IPS DF 6.9 (cell line): ENCODE results near the gene PCDHB5.
"Not testable (repeated sequence)": the region's sequence is repeated elsewhere in the genome, so short reads cannot be mapped to it uniquely, and the experiment has no call there.

ENCODE experiments used
- DNase-seq: peaks from one replicate; pipeline ENCODE4 v3.0.0-alpha.2; 2013; ENCODE audit warnings: low read depth, low spot score
- H3K27ac ChIP-seq: one replicate; pipeline ENCODE4 v1.5.1; 2013; ENCODE audit warnings: low read length, control low read depth
- H3K27me3 ChIP-seq: 2 replicates; pipeline ENCODE4 v1.6.1; 2013; ENCODE audit warnings: mild to moderate bottlenecking, low read length; ENCODE audit not compliant: control insufficient read depth, insufficient read depth
- H3K36me3 ChIP-seq: 2 replicates; pipeline ENCODE4 v1.6.1; 2013; ENCODE audit warnings: low read length; ENCODE audit not compliant: control insufficient read depth, insufficient read depth
- H3K4me1 ChIP-seq: 2 replicates; pipeline ENCODE4 v1.6.1; 2013; ENCODE audit warnings: low read length; ENCODE audit not compliant: control insufficient read depth, insufficient read depth
- H3K4me3 ChIP-seq: 2 replicates; pipeline ENCODE4 v1.5.1; 2013; ENCODE audit warnings: mild to moderate bottlenecking, low read length
- H3K9me3 ChIP-seq: 2 replicates; pipeline ENCODE4 v1.6.1; 2013; ENCODE audit warnings: low read length, inconsistent platforms; ENCODE audit not compliant: control insufficient read depth, insufficient read depth
- WGBS: extraction: QIAGEN DNeasy Blood & Tissue Kit; methylation state at CpG from one replicate; pipeline ENCODE4 v1.1.7; 2013; ENCODE audit warnings: mixed read lengths, missing lambda C conversion rate; ENCODE audit not compliant: insufficient read length, insufficient coverage; 5-methylcytosine and 5-hydroxymethylcytosine counted together

Gene PCDHB5

DNA sequence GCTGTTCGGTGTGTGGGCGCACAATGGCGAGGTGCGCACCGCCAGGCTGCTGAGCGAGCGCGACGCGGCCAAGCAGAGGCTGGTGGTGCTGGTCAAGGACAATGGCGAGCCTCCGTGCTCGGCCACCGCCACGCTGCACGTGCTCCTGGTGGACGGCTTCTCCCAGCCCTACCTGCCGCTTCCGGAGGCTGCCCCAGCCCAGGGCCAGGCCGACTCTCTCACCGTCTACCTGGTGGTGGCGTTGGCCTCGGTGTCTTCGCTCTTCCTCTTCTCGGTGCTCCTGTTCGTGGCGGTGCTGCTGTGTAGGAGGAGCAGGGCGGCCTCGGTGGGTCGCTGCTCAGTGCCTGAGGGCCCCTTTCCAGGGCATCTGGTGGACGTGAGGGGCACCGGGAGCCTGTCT, 44.9 kb downstream of the PCDHB5 start:
- not testable (repeated sequence) for DNase-seq, H3K4me1 ChIP-seq, H3K27me3 ChIP-seq, H3K36me3 ChIP-seq, H3K27ac ChIP-seq, H3K4me3 ChIP-seq, H3K9me3 ChIP-seq
- WGBS: no CpG with 5 or more reads among the region's 32 CpGs

DNA sequence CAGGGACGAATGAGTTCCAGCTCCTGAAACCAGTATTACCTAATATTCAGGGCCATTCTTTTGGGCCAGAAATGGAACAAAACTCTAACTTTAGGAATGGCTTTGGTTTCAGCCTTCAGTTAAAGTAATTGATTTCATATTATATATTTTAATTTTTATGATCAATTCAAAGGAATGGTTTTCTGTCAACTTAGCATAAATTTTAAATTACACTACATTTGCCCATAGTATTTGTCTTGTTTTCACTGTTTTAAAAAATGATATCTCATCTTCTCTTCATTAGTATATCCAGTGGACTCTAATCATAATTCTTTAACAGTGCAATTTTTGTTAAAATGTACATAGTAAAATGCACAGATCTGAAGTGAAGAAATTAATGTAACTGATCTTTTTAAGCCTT, 45.3 kb downstream of the PCDHB5 start:
- no peak overlapping the region for H3K4me3 ChIP-seq
- no peaks in the 10 kb centered on the region for H3K27me3 ChIP-seq
- H3K36me3 ChIP-seq: no peaks in the 10 kb centered on the region
- no CpG with 5 or more reads among the region's 1 CpG for WGBS
- H3K9me3 ChIP-seq: no peaks in the 10 kb centered on the region; the same call in 1 of the 2 replicates
- DNase-seq: no peak
- no peak overlapping the region for H3K27ac ChIP-seq
- H3K4me1 ChIP-seq: no peaks in the 10 kb centered on the region

DNA sequence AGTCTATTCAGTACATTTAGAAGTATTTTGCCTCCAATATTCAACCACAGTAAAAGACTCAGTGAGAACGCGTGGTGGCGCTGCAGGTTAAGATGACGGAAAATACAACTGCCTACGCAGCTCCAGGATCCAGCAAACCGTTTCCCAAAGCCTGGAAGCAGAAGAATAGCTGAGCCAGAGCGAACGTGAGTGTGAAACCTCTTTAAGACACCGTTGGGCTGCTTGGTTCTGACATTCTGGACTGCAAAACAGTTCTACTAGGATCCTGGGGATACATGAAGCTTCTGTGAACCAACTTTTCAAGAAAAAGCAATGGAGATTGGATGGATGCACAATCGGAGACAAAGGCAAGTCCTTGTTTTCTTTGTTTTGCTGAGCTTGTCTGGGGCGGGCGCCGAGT, 47.2 kb downstream of the PCDHB5 start, which contains the start of gene PCDHB16:
Gene PCDHB16, plus strand, starts transcription at position 140 of the 400 bp plus-strand sequence. Its CDS starts 173 bp downstream, at position 313.
- Histone ChIP-seq H3K27ac (no peak within 1 kb of the TSS), H3K4me1 (no peaks in the 10 kb centered on the region), H3K4me3 (no peak within 1 kb of the TSS), H3K9me3 (no peaks in the 10 kb centered on the region; the same call in 1 of the 2 replicates), H3K36me3 (no peaks in the 10 kb centered on the region), H3K27me3 (no peaks in the 10 kb centered on the region)
- DNase-seq: peak; percentile 50
- WGBS: no CpG with 5 or more reads among the region's 13 CpGs

DNA sequence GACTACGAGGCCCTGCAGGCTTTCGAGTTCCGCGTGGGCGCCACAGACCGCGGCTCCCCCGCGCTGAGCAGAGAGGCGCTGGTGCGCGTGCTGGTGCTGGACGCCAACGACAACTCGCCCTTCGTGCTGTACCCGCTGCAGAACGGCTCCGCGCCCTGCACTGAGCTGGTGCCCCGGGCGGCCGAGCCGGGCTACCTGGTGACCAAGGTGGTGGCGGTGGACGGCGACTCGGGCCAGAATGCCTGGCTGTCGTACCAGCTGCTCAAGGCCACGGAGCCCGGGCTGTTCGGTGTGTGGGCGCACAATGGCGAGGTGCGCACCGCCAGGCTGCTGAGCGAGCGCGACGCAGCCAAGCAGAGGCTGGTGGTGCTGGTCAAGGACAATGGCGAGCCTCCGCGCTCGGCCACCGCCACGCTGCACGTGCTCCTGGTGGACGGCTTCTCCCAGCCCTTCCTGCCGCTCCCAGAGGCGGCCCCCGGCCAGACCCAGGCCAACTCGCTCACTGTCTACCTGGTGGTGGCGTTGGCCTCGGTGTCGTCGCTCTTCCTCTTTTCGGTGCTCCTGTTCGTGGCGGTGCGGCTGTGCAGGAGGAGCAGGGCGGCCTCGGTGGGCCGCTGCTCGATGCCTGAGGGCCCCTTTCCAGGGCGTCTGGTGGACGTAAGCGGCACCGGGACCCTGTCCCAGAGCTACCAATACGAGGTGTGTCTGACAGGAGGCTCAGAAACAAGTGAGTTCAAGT, 49.3 kb downstream of the PCDHB5 start:
- not testable (repeated sequence) for H3K4me3 ChIP-seq, H3K4me1 ChIP-seq, H3K9me3 ChIP-seq, H3K27me3 ChIP-seq, H3K27ac ChIP-seq, DNase-seq, H3K36me3 ChIP-seq
- WGBS: no CpG with 5 or more reads among the region's 69 CpGs

DNA sequence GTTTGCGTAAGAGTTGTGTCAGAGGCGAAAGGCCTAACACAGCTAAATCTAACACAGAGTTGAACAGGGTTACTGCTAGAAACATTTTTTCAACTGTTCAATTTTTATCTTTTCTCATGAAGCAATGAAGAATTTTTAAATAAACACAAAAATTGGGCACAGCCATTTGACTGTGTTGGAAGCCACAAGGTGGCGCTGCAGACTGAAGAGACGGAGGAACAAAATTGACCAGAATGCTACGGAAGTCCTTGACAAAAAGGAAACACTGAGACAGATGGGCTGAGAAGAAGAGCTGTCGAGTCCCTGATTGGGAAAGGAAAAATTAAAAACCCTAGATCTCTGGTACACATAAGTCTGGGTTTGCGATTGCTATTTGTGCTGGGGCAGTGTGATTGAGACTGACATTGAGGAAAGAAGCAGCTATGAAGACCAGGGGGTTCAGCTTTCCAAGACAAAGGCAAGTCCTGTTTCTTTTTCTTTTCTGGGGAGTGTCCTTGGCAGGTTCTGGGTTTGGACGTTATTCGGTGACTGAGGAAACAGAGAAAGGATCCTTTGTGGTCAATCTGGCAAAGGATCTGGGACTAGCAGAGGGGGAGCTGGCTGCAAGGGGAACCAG, 52.0 kb downstream of the PCDHB5 start, which contains the start of gene PCDHB9:
Gene PCDHB9, plus strand, starts transcription at position 265 of the 616 bp plus-strand sequence. Its CDS starts 158 bp downstream, at position 423.
- WGBS: no CpG with 5 or more reads among the region's 9 CpGs
- Histone ChIP-seq H3K27ac (no peak within 1 kb of the TSS), H3K9me3 (no peaks in the 10 kb centered on the region; the same call in 1 of the 2 replicates), H3K4me3 (no peak within 1 kb of the TSS), H3K27me3 (no peaks in the 10 kb centered on the region), H3K36me3 (no peaks in the 10 kb centered on the region), H3K4me1 (no peaks in the 10 kb centered on the region)
- no peak for DNase-seq
